ENCODE data around the gene ZFAND2A. TPM values are rescaled to one million over a fixed set of nuclear protein-coding genes. Genes with fewer than 3 reads are reported as not detected.
A peak's percentile ranks its signal among the peaks of the same experiment; 100 is the strongest.

The ZFAND2A gene
- total and polyA plus RNA-seq, 8 donors: 0.89 to 93.6 (median 30.7) TPM

DNA sequence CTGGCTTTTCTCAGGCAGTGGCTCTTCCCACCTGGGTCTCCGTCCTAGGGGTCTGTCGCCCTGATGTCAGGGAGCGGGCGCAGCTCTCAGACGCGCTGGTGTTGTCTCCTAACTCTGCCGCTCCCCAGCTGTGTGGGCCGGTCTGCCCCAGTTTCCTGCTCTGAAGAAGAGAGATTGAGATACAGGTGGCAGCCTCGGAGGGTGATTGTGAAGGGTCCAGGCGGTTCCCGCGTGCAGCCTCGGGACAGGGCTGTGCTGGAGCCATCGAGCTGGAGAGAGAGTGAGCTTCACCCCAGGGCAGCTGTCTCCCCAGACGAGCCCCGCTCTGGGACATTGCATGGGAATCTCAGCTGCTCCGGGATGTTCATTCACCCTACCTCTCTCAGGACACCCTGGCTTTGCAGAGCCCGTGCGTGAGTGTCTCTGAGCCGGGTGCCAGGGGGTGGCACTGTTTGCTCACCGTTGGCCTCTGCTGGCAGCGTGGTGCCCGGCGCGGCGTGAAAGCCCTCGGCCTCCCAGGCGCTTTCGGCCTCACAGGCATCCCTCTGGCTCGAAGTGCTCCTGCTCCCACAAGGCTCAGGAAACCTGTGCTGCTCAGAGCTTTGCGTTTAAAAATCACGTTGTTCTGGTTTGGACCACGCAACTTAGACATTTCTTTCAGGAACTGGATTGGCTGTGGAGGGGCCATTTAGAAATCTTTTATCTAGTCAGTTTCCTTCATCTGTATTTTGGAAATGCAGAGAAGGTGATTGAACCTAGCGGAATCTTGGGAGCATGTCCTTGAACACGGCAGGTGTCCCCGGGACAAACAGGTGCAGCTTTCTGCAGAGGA is 33.8 kb upstream of the ZFAND2A start:
- TF ChIP-seq POLR2A (IDR thresholded peaks at IDR 0.05): no peak
- TF ChIP-seq, protein P1, sequence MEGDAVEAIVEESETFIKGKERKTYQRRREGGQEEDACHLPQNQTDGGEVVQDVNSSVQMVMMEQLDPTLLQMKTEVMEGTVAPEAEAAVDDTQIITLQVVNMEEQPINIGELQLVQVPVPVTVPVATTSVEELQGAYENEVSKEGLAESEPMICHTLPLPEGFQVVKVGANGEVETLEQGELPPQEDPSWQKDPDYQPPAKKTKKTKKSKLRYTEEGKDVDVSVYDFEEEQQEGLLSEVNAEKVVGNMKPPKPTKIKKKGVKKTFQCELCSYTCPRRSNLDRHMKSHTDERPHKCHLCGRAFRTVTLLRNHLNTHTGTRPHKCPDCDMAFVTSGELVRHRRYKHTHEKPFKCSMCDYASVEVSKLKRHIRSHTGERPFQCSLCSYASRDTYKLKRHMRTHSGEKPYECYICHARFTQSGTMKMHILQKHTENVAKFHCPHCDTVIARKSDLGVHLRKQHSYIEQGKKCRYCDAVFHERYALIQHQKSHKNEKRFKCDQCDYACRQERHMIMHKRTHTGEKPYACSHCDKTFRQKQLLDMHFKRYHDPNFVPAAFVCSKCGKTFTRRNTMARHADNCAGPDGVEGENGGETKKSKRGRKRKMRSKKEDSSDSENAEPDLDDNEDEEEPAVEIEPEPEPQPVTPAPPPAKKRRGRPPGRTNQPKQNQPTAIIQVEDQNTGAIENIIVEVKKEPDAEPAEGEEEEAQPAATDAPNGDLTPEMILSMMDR (IDR thresholded peaks at IDR 0.05): peak in 3 of 7 experiments; percentile 27 to 43 (median 40)
- intact Hi-C loops (cut with DNase I; ENCODE audit: low total_unique reads): no loop called here

DNA sequence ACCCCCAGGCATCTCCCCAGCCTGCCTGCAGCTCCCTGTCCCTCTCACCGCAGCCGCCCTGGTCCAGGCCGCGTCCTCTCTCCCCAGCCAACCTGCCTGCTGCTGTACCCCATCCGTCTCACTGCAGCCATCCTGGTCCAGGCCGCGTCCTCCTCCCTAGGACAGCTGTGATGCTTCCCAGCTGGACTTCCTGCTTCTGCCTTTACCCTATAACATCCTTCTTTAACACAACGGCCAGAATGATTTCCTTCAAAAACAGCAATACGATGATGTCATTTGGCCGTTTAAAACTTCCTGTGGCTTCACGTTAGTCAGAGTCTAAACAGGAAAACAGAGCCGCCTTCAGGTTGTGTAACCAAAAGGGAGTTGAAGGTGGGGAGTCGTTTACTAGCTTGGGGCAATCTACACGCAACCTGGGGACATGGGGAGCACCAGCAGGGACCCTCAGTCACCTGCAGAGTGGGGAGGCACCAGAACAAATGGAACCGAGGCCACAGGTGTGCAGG is 32.2 kb upstream of the ZFAND2A start:
- WGBS, 5 donors: 36 to 60% (median 53%) methylated on average over 15 of the region's 15 CpGs
- H3K9me3 ChIP-seq: no peaks in the 10 kb centered on the region
- DNase-seq: peak in 1 of 2 donors; percentile 77
- no peaks in the 10 kb centered on the region for H3K36me3 ChIP-seq
- peak in 1 of 3 donors; percentile 6 for TF ChIP-seq POLR2AphosphoS5 (IDR thresholded peaks at IDR 0.05)
- TF ChIP-seq, protein P1 (IDR thresholded peaks at IDR 0.05): no peak
- no peak for TF ChIP-seq POLR2A (IDR thresholded peaks at IDR 0.05)
- no peak for TF ChIP-seq EP300 (IDR thresholded peaks at IDR 0.05)
- intact Hi-C loops (cut with DNase I; ENCODE audit: low total_unique reads): no loop called here
- no peak overlapping the region for H3K4me3 ChIP-seq
- no peak overlapping the region for H3K27ac ChIP-seq
- peaks cover 0 to 83% (median 16%) of the 10 kb centered on the region in 3 donors for H3K27me3 ChIP-seq
- peaks cover 0 to 6% (median 1%) of the 10 kb centered on the region in 4 donors for H3K4me1 ChIP-seq

More for the DNA sequence above, 33.8 kb upstream of the ZFAND2A start:
- WGBS, 5 donors: 28 to 38% (median 30%) methylated on average over 29 to 36 of the region's 36 CpGs
- H3K4me3 ChIP-seq: no peak overlapping the region
- no peaks in the 10 kb centered on the region for H3K36me3 ChIP-seq
- H3K9me3 ChIP-seq: no peaks in the 10 kb centered on the region
- H3K27me3 ChIP-seq: peaks cover 0 to 72% (median 16%) of the 10 kb centered on the region in 3 donors
- peaks cover 0 to 14% (median 6%) of the 10 kb centered on the region in 4 donors for H3K4me1 ChIP-seq
- no peak overlapping the region for H3K27ac ChIP-seq
- peak; percentile 65 to 71 for DNase-seq

DNA sequence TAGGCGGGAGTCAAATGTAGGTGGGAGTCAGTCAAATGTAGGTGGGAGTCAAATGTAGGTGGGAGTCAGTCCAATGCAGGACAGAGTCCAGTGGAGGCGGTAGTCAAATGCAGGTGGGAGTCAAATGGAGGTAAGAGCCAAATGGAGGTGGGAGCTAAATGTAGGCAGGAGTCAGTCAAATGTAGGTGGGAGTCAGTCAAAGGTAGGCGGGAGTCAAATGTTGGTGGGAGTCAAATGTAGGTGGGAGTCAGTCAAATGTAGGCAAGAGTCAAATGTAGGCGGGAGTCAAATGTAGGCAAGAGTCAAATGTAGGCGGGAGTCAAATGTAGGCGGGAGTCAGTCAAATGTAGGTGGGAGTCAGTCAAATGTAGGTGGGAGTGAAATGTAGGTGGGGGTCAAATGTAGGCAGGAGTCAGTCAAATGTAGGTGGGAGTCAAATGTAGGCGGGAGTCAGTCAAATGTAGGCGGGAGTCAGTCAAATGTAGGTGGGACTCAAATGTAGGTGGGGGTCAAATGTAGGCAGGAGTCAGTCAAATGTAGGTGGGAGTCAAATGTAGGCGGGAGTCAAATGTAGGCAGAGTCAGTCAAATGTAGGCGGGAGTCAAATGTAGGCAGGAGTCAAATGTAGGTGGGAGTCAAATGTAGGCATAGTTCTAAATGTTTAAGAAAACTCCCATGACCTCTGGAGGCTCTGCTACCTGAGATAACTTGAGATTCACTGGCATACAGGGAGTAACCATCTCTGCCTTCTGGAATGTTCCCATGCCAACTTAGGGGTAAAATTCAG is 30.2 kb upstream of the ZFAND2A start:
- TF ChIP-seq EP300 (IDR thresholded peaks at IDR 0.05) (no peak), POLR2AphosphoS5 (IDR thresholded peaks at IDR 0.05) (no peak), POLR2A (IDR thresholded peaks at IDR 0.05) (no peak)
- TF ChIP-seq, protein P1 (IDR thresholded peaks at IDR 0.05): no peak
- intact Hi-C loops (cut with DNase I; ENCODE audit: low total_unique reads): no loop called here
- peaks cover 0 to 99% (median 29%) of the 10 kb centered on the region in 3 donors for H3K27me3 ChIP-seq

DNA sequence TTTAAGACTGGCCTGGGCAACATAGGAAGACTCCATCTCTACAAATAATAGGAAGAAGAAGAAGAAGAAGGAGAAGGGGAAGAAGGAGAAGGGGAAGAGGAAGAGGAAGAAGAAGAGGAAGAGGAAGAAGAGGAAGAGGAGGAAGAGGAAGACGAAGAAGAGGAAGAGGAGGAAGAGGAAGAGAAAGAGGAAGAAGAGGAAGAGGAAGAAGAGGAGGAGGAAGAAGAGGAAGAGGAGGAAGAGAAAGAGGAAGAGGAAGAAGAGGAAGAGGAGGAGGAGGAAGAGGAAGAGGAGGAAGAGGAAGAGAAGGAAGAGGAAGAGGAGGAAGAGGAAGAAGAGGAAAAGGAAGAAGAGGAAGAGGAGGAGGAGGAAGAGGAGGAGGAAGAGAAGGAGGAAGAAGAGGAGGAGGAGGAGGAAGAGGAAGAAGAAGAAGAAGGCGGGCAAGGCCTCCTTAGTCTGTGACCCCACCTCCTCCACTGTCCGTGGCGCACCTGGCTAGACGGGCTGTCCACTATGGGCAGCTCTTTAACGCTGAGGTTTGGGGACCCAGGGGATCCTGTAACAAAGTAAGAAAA is 28.8 kb upstream of the ZFAND2A start:
- no peak for DNase-seq
- Histone ChIP-seq H3K4me3 (no peak overlapping the region), H3K27ac (no peak overlapping the region), H3K36me3 (no peaks in the 10 kb centered on the region), H3K4me1 (peaks cover 0 to 3% (median 1%) of the 10 kb centered on the region in 4 donors), H3K27me3 (peaks cover 0 to 99% (median 31%) of the 10 kb centered on the region in 3 donors), H3K9me3 (no peaks in the 10 kb centered on the region)
- 80 to 91% (median 88%) methylated on average over 5 to 6 of the region's 6 CpGs for WGBS, 5 donors
- TF ChIP-seq, protein P1 (IDR thresholded peaks at IDR 0.05): no peak
- TF ChIP-seq POLR2A (IDR thresholded peaks at IDR 0.05) (no peak), POLR2AphosphoS5 (IDR thresholded peaks at IDR 0.05) (no peak), EP300 (IDR thresholded peaks at IDR 0.05) (no peak)
- intact Hi-C loops (cut with DNase I; ENCODE audit: low total_unique reads): no loop called here

More for the DNA sequence above, 30.2 kb upstream of the ZFAND2A start:
- Histone ChIP-seq H3K4me3 (no peak overlapping the region), H3K27ac (no peak overlapping the region), H3K4me1 (peaks cover 0 to 6% (median 1%) of the 10 kb centered on the region in 4 donors), H3K36me3 (no peaks in the 10 kb centered on the region), H3K9me3 (no peaks in the 10 kb centered on the region)
- 84 to 96% (median 92%) methylated on average over 10 of the region's 10 CpGs for WGBS, 5 donors
- no peak for DNase-seq
